ENCODE results near the gene CORT. TPM values are rescaled to one million over a fixed set of nuclear protein-coding genes. Genes with fewer than 3 reads are reported as not detected.
"Not testable (repeated sequence)": the region's sequence is repeated elsewhere in the genome, so short reads cannot be mapped to it uniquely, and the experiment has no call there.

CORT gene
- total and polyA plus RNA-seq, 3 experiments from 2014 or later, result 0.71 TPM; not detected in 2

DNA sequence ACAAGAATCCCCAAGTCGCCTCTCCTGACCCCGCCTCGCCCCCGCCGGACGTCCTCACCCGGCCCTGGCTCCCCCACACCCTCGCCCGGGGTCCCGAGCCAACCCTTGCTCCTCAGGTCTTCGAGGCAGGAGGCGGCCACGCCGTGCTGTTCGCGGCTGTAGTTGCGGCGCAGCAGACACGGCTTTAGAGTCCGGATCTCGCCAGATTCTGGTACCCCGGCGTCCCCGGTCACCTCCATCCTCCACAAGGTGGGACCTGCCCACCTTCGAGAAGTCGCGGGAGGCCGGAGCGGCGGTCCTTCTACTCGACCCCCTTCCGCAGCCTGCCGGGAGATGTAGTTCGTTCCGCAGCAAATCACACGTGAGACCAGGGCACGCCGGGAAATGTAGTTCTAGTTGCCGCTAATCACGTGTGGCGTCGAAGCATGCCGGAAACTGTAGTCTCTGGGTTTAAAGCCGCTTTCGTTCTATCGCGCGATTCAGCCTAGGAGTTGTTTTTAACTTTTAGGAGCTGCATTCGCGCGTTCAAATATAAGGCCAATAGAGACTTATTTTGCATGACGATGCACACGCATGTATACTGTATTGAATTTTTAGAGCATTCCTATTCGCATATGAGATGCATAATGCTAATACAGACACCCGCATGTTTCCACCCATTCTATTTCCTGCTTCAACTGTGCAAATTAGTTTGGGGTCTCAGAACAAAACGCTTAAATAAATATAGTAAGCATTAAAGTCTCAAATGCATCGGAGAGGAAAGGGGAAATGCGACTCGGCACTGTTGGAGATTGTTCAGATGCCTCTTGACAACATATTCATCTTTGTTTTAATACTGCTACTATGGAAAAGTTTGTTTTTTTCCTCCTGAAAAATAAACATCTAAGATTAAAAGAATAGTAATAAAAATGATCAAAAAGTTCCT, 22.7 kb downstream of the CORT start, which contains the start of gene DFFA:
DFFA (minus strand) TSS at position 310 of the 925 bp plus-strand sequence; CDS start at position 239, 71 bp downstream.
- Histone ChIP-seq H3K27ac (ENCODE audit: low read depth, low read length) (peak within 1 kb of the TSS; percentile 74), H3K27me3 (ENCODE audit: insufficient read depth, low read length, poor library complexity, severe bottlenecking) (no peaks in the 10 kb centered on the region), H3K4me3 (ENCODE audit: low read length) (peak within 1 kb of the TSS; percentile 75), H3K36me3 (ENCODE audit: insufficient read depth, low read length) (peaks cover 17% of the 10 kb centered on the region), H3K4me1 (ENCODE audit: insufficient read depth, low read length) (peaks cover 29% of the 10 kb centered on the region), H3K9me3 (ENCODE audit: low read length) (no peaks in the 10 kb centered on the region)
- CTCF ChIA-PET, result interaction anchor here (0.8 to 1.2 kb wide), 2 partner anchors 22 to 43 kb away, joined by 3 to 4 read pairs; no protein-coding TSS in a partner anchor
- Mint-ChIP-seq H3K27ac (peak within 1 kb of the TSS; percentile 71 to 97 (median 88)), H3K4me1 (peaks cover 43 to 55% (median 50%) of the 10 kb centered on the region in 3 donors), H3K9me3 (no peaks in the 10 kb centered on the region), H3K36me3 (peaks cover 0 to 33% (median 5%) of the 10 kb centered on the region in 3 donors), H3K4me3 (peak within 1 kb of the TSS; percentile 89 to 98 (median 94)), H3K27me3 (peaks cover 0 to 2% of the 10 kb centered on the region in 2 donors)
- POLR2A ChIA-PET, result no interaction called here
- peak; percentile 85 to 94 (median 88) for DNase-seq

DNA sequence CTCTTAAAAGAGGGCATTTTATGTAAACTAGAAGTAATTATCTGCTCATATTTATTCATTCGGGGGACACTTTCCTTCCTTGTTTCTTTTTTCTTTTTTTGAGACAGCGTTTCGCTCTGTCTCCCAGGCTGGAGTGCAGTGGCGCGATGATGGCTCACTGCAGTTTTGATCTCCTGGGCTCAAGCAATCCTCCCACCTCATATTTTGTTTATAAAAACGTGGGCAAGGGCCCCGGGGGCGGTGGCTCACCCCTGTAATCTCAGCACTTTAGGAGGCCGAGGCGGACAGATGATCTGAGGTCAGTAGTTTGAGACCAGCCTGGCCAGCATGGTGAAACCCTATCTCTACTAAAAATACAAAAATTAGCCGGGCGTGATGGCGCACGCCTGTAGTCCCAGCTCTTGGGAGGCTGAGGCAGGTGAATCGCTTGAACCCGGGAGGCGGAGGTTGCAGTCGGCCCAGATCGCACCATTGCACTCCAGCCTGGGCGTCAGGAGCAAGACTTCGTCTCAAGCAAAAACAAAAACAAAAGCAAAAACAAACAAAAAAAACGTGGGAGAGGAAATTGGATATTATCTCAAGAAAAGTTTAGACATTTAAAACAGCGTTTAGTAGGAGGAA, 23.4 kb downstream of the CORT start:
- Histone ChIP-seq H3K27me3 (ENCODE audit: insufficient read depth, low read length, poor library complexity, severe bottlenecking) (no peaks in the 10 kb centered on the region), H3K36me3 (ENCODE audit: insufficient read depth, low read length) (peaks cover 11% of the 10 kb centered on the region), H3K4me1 (ENCODE audit: insufficient read depth, low read length) (peaks cover 29% of the 10 kb centered on the region), H3K4me3 (ENCODE audit: low read length) (peak overlapping the region; percentile 75), H3K9me3 (ENCODE audit: low read length) (no peaks in the 10 kb centered on the region), H3K27ac (ENCODE audit: low read depth, low read length) (peak overlapping the region; percentile 74)
- Mint-ChIP-seq H3K36me3 (peaks cover 0 to 25% (median 0%) of the 10 kb centered on the region in 3 donors), H3K27me3 (peaks cover 0 to 2% of the 10 kb centered on the region in 2 donors), H3K4me3 (peak overlapping the region; percentile 89 to 98 (median 94)), H3K9me3 (no peaks in the 10 kb centered on the region), H3K27ac (peak overlapping the region in 5 of 8 donors; percentile 50 to 94 (median 71)), H3K4me1 (peaks cover 44 to 59% (median 50%) of the 10 kb centered on the region in 3 donors)
- ChIA-PET CTCF (interaction anchor here (0.8 to 1.4 kb wide), 2 partner anchors 20 to 21 kb away, joined by 3 read pairs; no protein-coding TSS in a partner anchor), POLR2A (no interaction called here)
- DNase-seq, result no peak

DNA sequence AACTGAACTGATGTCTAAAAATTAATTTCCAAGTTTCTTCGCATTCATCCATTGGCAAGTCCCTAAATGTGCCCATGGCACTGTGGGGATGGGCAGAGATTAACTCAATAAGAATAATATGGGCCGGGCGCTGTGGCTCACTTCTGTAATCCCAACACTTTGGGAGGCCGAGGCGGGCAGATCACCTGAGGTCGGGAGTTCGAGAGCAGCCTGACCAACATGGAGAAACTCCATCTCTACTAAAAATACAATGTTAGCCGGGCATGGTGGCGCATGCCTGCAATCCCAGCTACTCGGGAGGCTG, 24.4 kb downstream of the CORT start:
- POLR2A ChIA-PET; DNase-seq; H3K36me3 ChIP-seq (ENCODE audit: insufficient read depth, low read length); H3K9me3 ChIP-seq (ENCODE audit: low read length); H3K9me3 Mint-ChIP-seq; H3K27me3 ChIP-seq (ENCODE audit: insufficient read depth, low read length, poor library complexity, severe bottlenecking); H3K27me3 Mint-ChIP-seq: not testable (repeated sequence)
- peak overlapping the region; percentile 74 for H3K27ac ChIP-seq (ENCODE audit: low read depth, low read length)
- H3K36me3 Mint-ChIP-seq, result peaks cover 0 to 16% (median 0%) of the 10 kb centered on the region in 3 donors
- H3K4me1 Mint-ChIP-seq, result peaks cover 46 to 61% (median 51%) of the 10 kb centered on the region in 3 donors
- H3K27ac Mint-ChIP-seq, result peak overlapping the region in 7 of 8 donors; percentile 23 to 92 (median 82)
- peak overlapping the region; percentile 81 for H3K4me3 ChIP-seq (ENCODE audit: low read length)
- peak overlapping the region; percentile 89 to 97 (median 92) for H3K4me3 Mint-ChIP-seq
- CTCF ChIA-PET, result interaction anchor here (0.8 to 1.4 kb wide), 3 partner anchors 20 to 21 kb away, joined by 3 to 6 read pairs (median 3); no protein-coding TSS in a partner anchor
- peaks cover 29% of the 10 kb centered on the region for H3K4me1 ChIP-seq (ENCODE audit: insufficient read depth, low read length)

DNA sequence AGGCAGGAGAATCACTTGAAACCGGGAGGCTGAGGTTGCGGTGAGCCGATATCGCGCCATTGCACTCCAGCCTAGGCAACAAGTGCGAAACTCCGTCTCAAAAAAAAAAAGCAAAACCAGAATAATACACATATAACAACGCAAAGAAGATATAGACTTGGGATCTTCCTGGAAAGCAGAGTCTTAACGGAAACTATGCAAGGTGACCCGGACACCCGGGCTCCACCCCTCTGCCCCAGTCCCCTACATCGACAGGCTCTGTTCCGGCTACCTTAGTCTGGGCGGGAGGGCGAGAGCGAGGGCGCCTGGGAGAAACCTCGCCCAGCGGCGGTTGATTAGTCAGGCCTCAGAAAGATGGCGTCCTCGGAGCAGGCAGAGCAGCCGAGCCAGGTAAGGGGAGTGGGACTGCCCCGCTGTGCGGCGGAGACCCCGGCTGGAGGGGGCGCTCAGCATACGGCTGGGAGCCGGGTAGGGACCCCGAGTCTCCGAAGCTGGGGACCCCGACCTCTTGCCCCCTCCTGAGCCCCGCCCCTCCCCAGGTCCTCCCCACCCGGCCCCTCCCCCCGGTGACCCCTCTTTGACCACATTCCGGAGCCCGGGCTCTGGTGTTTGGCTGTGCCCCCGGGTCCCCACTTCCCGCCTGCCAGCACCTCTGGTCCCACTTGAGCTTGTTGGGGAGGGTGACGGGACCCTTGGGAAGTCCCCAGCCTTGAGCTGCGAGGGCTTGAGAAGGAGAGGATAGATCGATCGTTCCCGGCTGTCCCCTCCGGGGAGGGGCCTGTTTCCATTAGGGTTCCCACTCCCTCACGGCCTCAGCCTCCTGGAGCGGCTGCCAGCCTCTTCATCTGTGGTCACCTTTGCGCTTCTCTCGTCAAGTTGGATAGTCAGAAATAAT, 25.0 kb downstream of the CORT start, which contains the start of gene PEX14:
PEX14 (plus strand) TSS at position 338 of the 895 bp plus-strand sequence; CDS start at position 355, 17 bp downstream.
- POLR2A ChIA-PET, result interaction anchor here (0.5 to 1.0 kb wide), 3 partner anchors 8 to 32 kb away, joined by 3 to 6 read pairs (median 3); no protein-coding TSS in a partner anchor
- H3K4me3 ChIP-seq (ENCODE audit: low read length), result peak within 1 kb of the TSS; percentile 81

DNA sequence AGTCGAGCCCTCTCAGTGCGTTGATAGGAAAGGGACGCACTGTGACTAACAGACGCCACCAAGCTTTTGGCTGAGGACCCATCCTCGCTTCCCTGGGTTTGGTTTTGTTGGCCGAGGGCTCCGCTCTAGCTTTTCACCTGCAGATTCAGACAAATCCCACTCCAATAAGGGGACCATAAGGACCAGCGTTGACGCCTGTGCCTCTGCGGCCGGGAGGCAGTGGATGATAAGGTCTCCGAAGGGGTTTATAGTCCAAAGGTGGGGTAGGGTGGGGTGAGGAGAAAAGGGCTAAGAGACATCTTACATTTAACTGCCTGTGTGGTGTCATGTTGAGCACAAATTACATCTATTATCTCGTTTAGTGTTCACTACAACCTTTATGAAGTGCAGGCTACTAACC, 25.7 kb downstream of the CORT start:
- Mint-ChIP-seq H3K4me3 (peak overlapping the region; percentile 89 to 97 (median 93)), H3K4me1 (peaks cover 49 to 65% (median 55%) of the 10 kb centered on the region in 3 donors), H3K27me3 (peaks cover 0 to 2% of the 10 kb centered on the region in 2 donors)

More for the DNA sequence above, 25.0 kb downstream of the CORT start, which contains the start of gene PEX14:
- Histone ChIP-seq H3K27me3 (ENCODE audit: insufficient read depth, low read length, poor library complexity, severe bottlenecking) (no peaks in the 10 kb centered on the region), H3K36me3 (ENCODE audit: insufficient read depth, low read length) (no peaks in the 10 kb centered on the region), H3K27ac (ENCODE audit: low read depth, low read length) (peak within 1 kb of the TSS; percentile 74), H3K4me1 (ENCODE audit: insufficient read depth, low read length) (peaks cover 29% of the 10 kb centered on the region), H3K9me3 (ENCODE audit: low read length) (no peaks in the 10 kb centered on the region)
- DNase-seq, result peak; percentile 73 to 88 (median 77)
- Mint-ChIP-seq H3K4me1 (peaks cover 49 to 65% (median 55%) of the 10 kb centered on the region in 3 donors), H3K27me3 (peaks cover 0 to 2% of the 10 kb centered on the region in 2 donors), H3K9me3 (no peaks in the 10 kb centered on the region), H3K36me3 (peaks cover 0 to 15% (median 3%) of the 10 kb centered on the region in 3 donors), H3K4me3 (peak within 1 kb of the TSS; percentile 89 to 97 (median 93)), H3K27ac (peak within 1 kb of the TSS; percentile 82 to 95 (median 92))
- CTCF ChIA-PET, result interaction anchor here (1.4 kb wide), 2 partner anchors 20 to 21 kb away, joined by 3 to 6 read pairs; no protein-coding TSS in a partner anchor

GRCh38 chr1:10479296-10479695, 29.5 kb downstream of the CORT start:
- H3K4me3 ChIP-seq (ENCODE audit: low read length), result no peak overlapping the region
- H3K4me1 Mint-ChIP-seq, result peaks cover 33 to 47% (median 36%) of the 10 kb centered on the region in 3 donors
- DNase-seq, result no peak
- no peaks in the 10 kb centered on the region for H3K9me3 Mint-ChIP-seq
- no peaks in the 10 kb centered on the region for H3K27me3 ChIP-seq (ENCODE audit: insufficient read depth, low read length, poor library complexity, severe bottlenecking)
- H3K4me1 ChIP-seq (ENCODE audit: insufficient read depth, low read length), result peaks cover 15% of the 10 kb centered on the region
- CTCF ChIA-PET, result interaction anchor here (1.9 kb wide), 1 partner anchor 15 kb away, joined by 4 read pairs; no protein-coding TSS in a partner anchor
- no peak overlapping the region for H3K27ac ChIP-seq (ENCODE audit: low read depth, low read length)
- H3K27me3 Mint-ChIP-seq, result peaks cover 0 to 2% of the 10 kb centered on the region in 2 donors
- peaks cover 0 to 14% (median 5%) of the 10 kb centered on the region in 3 donors for H3K36me3 Mint-ChIP-seq
- H3K36me3 ChIP-seq (ENCODE audit: insufficient read depth, low read length), result no peaks in the 10 kb centered on the region
- POLR2A ChIA-PET, result no interaction called here
- no peak overlapping the region for H3K4me3 Mint-ChIP-seq
- H3K9me3 ChIP-seq (ENCODE audit: low read length), result no peaks in the 10 kb centered on the region
- H3K27ac Mint-ChIP-seq, result peak overlapping the region in 2 of 8 donors; percentile 39 to 90

More for the DNA sequence above, 25.7 kb downstream of the CORT start:
- H3K27me3 ChIP-seq (ENCODE audit: insufficient read depth, low read length, poor library complexity, severe bottlenecking), result no peaks in the 10 kb centered on the region
- H3K9me3 Mint-ChIP-seq, result no peaks in the 10 kb centered on the region
- H3K36me3 Mint-ChIP-seq, result peaks cover 0 to 16% (median 3%) of the 10 kb centered on the region in 3 donors
- CTCF ChIA-PET, result interaction anchor here (1.4 kb wide), 1 partner anchor 19 kb away, joined by 6 read pairs; no protein-coding TSS in a partner anchor
- peaks cover 29% of the 10 kb centered on the region for H3K4me1 ChIP-seq (ENCODE audit: insufficient read depth, low read length)
- DNase-seq, result no peak
- H3K27ac Mint-ChIP-seq, result peak overlapping the region; percentile 59 to 95 (median 88)
- no peaks in the 10 kb centered on the region for H3K36me3 ChIP-seq (ENCODE audit: insufficient read depth, low read length)
- POLR2A ChIA-PET, result interaction anchor here (0.6 to 1.0 kb wide), 2 partner anchors 9 to 14 kb away, joined by 3 to 6 read pairs; no protein-coding TSS in a partner anchor
- peak overlapping the region; percentile 74 for H3K27ac ChIP-seq (ENCODE audit: low read depth, low read length)
- peak overlapping the region; percentile 81 for H3K4me3 ChIP-seq (ENCODE audit: low read length)
- H3K9me3 ChIP-seq (ENCODE audit: low read length), result no peaks in the 10 kb centered on the region

GRCh38 chr1:10480614-10481013, 30.8 kb downstream of the CORT start:
- Histone ChIP-seq H3K27ac (ENCODE audit: low read depth, low read length) (no peak overlapping the region), H3K9me3 (ENCODE audit: low read length) (no peaks in the 10 kb centered on the region), H3K4me1 (ENCODE audit: insufficient read depth, low read length) (peaks cover 10% of the 10 kb centered on the region), H3K4me3 (ENCODE audit: low read length) (no peak overlapping the region), H3K36me3 (ENCODE audit: insufficient read depth, low read length) (no peaks in the 10 kb centered on the region), H3K27me3 (ENCODE audit: insufficient read depth, low read length, poor library complexity, severe bottlenecking) (no peaks in the 10 kb centered on the region)
- no peak for DNase-seq
- Mint-ChIP-seq H3K4me1 (peaks cover 31 to 44% (median 31%) of the 10 kb centered on the region in 3 donors), H3K36me3 (peaks cover 0 to 14% (median 8%) of the 10 kb centered on the region in 3 donors), H3K9me3 (no peaks in the 10 kb centered on the region), H3K27me3 (no peaks in the 10 kb centered on the region), H3K4me3 (no peak overlapping the region), H3K27ac (peak overlapping the region in 2 of 8 donors; percentile 33 to 76)
- CTCF ChIA-PET, result no interaction called here
- POLR2A ChIA-PET, result no interaction called here

Measured in CD8-positive, alpha-beta memory T cell (primary cell).